ENCODE results near the gene XPC.
"Not testable (repeated sequence)": the region's sequence is repeated elsewhere in the genome, so short reads cannot be mapped to it uniquely, and the experiment has no call there.

XPC gene

DNA sequence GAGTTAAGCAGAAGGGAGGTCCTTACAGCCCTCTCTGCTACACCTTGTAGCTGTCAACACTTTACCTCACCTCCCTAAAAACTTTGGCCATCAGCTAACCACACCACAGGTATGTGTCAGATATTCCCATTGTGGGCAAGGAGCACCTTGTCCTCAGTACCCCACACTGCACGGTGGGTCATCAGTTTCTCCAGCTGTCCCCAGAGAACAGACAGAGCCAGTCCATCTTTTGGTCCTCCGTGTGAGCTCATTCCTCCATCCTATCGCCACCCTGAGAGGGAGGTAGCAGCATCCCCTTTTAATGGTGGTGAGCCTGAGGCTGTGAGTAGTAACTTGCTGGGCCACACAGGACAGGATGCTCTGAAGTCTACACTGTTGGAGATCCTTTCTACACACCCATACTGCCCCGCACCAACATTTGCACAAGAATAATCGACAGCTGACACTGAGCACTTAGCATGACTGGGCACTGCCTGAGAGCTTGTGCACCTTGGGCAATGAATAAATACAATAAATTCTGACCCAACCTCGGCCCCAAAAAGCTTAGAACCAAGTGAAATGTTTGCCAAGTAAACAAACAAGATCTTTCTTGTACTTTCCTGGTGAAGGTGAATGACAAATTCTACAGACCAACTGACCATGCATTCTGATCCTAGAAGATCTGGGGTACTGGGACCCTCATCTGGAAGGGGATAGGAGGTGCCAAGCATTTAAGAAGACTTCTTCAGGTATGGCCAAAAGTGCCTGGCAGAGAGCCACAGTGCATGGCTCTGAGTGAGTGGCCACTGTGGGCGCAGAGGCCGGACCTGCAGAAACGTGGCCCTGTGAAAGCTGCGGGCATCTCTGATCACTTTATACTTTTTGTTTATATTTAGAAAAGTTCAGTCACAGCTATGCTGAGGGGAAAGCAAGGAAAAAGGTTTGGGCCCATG is 60.7 kb downstream of the XPC start:
- DNase-seq: no peak

DNA sequence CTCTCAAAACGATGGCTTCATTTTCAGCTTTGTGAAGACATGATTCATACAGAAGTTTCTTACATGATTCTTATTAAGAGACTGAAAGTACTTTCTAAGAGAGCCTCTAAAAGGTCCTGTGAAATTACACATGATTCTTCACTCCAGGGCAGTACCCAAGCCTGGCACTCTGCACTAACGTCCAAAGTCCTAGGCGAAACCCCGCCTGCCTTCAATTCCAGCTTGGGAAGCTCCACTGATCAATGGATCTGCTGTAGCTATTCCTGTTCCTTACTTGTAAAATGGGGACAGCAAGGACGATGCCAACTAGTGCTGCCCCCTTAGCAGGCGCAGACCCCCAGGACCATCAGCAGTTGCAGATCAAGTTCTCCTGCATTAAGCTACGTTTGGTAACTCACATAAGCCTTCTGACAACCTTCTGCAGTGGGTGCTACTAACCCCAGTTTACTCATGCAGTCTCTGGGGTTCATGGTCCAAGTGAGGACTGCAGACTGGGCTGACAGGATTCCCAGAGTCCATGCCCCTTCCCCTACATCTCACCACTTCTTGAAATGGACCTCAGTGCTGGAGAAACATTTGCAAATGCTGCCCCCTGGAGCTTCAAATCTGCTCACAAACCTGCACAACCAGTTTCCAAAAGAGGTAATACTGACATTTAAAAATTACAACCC is 64.3 kb downstream of the XPC start:
- no peak for DNase-seq

DNA sequence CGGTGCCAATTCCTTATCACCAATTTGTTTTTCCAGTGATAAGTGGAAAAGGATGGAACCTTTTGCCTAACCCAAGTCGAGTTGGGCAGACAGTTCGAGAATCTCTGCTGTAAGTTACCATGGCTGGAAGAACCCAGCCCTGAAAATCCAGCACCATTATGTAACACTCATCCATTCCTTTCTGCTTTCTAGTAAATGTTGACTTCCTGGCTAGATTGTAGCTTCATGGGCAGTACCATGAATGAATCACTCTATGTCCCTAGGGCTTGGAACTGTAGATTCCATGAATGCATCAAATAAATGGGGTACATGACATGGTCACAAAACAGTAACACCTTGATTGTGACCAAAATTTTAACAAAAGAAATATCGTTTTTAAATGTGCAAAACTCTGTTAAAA is 67.7 kb downstream of the XPC start:
- DNase-seq: no peak

DNA sequence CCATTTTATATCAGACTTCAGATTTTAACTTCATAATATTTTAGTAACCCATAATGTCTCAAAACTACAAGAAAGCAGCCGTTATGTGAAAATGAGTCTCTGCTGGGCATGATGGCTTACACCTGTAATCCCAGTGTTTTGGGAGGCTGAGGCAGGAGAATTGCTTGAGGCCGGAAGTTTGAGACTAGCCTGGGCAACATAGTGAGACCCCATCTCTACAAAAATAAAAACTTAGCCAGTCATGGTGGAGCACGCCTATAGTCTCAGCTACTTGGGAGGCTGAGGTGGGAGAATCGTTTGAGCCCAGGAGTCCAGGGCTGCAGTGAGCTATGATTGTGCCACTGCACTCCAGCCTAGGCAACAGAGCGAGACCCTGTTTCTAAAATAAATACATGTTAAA is 68.6 kb downstream of the XPC start:
- DNase-seq: not testable (repeated sequence)

DNA sequence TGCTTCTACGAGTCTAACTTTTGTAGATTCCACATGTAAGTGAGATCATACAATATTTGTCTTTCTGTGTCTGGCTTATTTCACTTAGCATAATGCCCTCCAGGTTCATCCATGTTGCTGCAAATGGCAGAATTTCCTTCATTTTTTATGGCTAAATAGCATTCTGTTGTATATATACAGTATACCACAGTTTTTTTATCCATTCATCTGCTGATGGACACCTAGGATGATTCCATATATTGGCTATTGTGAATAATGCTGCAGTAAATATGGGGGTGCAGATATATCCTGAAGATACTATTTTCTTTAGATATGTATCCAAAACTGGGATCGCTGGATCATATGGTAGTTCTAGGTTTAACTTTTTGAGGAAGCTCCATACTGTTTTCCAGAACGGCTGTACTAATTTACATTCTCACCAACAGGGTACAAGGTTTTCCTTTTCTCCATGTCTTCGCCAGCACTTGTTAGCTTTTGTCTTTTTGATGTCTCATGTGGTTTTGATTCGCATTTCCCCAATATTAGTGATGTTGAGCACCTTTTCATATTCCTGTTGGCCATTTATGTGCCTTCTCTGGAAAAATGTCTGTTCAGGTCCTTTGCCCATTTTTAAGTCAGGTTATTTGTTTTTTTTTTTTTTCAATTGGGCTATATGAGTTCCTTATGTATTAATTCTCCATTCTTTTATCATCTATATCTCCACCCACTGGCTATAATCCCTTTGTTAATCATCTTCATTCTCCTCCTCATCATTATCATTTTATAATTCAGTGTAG is 80.6 kb downstream of the XPC start:
- DNase-seq: no peak

DNA sequence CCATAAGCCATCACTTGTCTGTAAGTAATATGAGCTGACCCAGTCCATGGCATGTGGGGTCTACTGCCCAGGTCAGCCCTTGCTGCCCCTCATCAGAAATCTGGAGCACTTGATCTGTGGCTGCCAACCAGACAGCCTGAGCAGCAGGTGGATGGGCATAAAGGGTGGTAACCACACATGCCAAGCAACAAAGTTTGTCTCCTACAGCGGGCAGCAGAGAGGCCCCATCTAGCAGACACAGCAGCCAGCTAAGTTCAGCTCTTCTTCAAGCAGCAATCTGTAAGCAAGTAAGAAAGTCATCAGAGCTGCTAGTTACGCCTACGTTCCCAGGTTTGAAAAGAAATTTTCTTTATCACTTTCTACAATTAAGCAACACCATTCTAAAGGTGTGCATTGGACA is 81.7 kb downstream of the XPC start:
- DNase-seq: no peak
